ENCODE measurements around the gene RAB34. TPM values are rescaled to one million over a fixed set of nuclear protein-coding genes. Genes with fewer than 3 reads are reported as not detected.

The RAB34 gene
- total and polyA plus RNA-seq, 9 of the 15 experiments (the other 6 are each of a cell fraction or from before 2014, with no cell fraction given), result 0.07 to 3.8 (median 0.46) TPM; not detected in 1

DNA sequence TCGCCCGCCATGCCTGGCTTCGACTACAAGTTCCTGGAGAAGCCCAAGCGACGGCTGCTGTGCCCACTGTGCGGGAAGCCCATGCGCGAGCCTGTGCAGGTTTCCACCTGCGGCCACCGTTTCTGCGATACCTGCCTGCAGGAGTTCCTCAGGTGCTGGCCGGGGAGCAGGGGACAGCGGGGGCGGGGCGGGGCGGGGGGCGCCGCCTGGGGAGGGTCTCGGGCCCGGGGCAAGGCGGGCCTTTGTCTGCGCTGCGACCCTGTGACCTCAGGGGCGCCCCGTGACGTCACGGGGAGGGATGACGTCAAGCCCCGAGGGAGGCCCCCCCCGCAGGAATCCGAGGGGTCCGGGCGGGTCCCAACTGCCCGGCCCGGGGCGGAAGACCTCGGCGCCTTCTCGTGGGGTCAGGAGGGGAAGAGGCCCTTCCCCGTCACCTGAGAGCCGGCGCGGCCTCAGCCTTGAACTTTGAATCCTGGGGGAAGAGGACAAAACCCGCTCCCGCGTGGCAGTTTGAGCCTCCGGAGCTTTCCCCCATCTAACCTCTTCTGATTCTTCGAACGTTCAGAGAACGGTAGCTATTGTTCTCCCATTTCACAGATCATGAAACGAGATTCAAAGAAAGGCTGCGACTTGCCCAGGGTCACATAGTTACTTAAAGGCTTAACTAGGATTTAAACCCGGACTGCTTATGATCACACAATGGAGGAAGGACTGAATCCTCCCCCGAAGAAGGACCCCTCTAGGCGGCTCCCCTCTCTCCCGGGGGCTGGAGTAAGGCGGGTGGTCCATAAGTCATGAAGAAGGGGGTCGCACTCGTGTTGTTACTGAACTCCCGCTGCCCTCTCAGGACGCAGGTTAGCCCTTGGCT, 26.7 kb upstream of the RAB34 start (continued):
- TF ChIP-seq CCNT2 (IDR thresholded peaks at IDR 0.05; ENCODE audit: borderline replicate concordance, extremely low read depth, insufficient read length, low read depth, low read length) (no peak), NR4A1 (CRISPR knock-in tag; IDR thresholded peaks at IDR 0.05) (no peak), NR4A1 (tag; IDR thresholded peaks at IDR 0.05) (no peak), CHD2 (IDR thresholded peaks at IDR 0.05; ENCODE audit: low read depth, low read length) (no peak), ZNF507 (tag; conservative IDR thresholded peaks at IDR 0.05) (no peak), ZNF184 (CRISPR knock-in tag; IDR thresholded peaks at IDR 0.05) (no peak), FUS (optimal IDR thresholded peaks at IDR 0.05; ENCODE audit: low read depth, low read length) (no peak), ZBTB8A (IDR thresholded peaks at IDR 0.05; ENCODE audit: partially characterized antibody) (no peak), POLR2AphosphoS5 (IDR thresholded peaks at IDR 0.05; ENCODE audit: control insufficient read depth, insufficient read depth, low read depth, low read length) (no peak), ZNF551 (CRISPR knock-in tag; IDR thresholded peaks at IDR 0.05) (no peak), NFXL1 (CRISPR knock-in tag; IDR thresholded peaks at IDR 0.05) (no peak)
- TF ChIP-seq, protein P1, sequence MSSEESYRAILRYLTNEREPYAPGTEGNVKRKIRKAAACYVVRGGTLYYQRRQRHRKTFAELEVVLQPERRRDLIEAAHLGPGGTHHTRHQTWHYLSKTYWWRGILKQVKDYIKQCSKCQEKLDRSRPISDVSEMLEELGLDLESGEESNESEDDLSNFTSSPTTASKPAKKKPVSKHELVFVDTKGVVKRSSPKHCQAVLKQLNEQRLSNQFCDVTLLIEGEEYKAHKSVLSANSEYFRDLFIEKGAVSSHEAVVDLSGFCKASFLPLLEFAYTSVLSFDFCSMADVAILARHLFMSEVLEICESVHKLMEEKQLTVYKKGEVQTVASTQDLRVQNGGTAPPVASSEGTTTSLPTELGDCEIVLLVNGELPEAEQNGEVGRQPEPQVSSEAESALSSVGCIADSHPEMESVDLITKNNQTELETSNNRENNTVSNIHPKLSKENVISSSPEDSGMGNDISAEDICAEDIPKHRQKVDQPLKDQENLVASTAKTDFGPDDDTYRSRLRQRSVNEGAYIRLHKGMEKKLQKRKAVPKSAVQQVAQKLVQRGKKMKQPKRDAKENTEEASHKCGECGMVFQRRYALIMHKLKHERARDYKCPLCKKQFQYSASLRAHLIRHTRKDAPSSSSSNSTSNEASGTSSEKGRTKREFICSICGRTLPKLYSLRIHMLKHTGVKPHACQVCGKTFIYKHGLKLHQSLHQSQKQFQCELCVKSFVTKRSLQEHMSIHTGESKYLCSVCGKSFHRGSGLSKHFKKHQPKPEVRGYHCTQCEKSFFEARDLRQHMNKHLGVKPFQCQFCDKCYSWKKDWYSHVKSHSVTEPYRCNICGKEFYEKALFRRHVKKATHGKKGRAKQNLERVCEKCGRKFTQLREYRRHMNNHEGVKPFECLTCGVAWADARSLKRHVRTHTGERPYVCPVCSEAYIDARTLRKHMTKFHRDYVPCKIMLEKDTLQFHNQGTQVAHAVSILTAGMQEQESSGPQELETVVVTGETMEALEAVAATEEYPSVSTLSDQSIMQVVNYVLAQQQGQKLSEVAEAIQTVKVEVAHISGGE (CRISPR knock-in tag; IDR thresholded peaks at IDR 0.05), result no peak; a peak in 1 of 6 replicates
- TF ChIP-seq, protein P2, sequence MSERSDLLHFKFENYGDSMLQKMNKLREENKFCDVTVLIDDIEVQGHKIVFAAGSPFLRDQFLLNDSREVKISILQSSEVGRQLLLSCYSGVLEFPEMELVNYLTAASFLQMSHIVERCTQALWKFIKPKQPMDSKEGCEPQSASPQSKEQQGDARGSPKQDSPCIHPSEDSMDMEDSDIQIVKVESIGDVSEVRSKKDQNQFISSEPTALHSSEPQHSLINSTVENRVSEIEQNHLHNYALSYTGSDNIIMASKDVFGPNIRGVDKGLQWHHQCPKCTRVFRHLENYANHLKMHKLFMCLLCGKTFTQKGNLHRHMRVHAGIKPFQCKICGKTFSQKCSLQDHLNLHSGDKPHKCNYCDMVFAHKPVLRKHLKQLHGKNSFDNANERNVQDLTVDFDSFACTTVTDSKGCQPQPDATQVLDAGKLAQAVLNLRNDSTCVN (CRISPR knock-in tag; IDR thresholded peaks at IDR 0.05), result no peak
- TF ChIP-seq, protein P3, sequence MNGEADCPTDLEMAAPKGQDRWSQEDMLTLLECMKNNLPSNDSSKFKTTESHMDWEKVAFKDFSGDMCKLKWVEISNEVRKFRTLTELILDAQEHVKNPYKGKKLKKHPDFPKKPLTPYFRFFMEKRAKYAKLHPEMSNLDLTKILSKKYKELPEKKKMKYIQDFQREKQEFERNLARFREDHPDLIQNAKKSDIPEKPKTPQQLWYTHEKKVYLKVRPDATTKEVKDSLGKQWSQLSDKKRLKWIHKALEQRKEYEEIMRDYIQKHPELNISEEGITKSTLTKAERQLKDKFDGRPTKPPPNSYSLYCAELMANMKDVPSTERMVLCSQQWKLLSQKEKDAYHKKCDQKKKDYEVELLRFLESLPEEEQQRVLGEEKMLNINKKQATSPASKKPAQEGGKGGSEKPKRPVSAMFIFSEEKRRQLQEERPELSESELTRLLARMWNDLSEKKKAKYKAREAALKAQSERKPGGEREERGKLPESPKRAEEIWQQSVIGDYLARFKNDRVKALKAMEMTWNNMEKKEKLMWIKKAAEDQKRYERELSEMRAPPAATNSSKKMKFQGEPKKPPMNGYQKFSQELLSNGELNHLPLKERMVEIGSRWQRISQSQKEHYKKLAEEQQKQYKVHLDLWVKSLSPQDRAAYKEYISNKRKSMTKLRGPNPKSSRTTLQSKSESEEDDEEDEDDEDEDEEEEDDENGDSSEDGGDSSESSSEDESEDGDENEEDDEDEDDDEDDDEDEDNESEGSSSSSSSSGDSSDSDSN (IDR thresholded peaks at IDR 0.05; ENCODE audit: borderline replicate concordance in 1 of 2, low read depth in 2 of 2, low read length in 2 of 2), result no peak
- TF ChIP-seq, protein P4, sequence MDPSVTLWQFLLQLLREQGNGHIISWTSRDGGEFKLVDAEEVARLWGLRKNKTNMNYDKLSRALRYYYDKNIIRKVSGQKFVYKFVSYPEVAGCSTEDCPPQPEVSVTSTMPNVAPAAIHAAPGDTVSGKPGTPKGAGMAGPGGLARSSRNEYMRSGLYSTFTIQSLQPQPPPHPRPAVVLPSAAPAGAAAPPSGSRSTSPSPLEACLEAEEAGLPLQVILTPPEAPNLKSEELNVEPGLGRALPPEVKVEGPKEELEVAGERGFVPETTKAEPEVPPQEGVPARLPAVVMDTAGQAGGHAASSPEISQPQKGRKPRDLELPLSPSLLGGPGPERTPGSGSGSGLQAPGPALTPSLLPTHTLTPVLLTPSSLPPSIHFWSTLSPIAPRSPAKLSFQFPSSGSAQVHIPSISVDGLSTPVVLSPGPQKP (CRISPR knock-in tag; IDR thresholded peaks at IDR 0.05), result no peak
